OCI-LY7 (cell line): ENCODE measurements around the gene PWP1.

Experiments used
- EZH2phosphoT487 ChIP-seq: fragments of 200-600 bp; sonication (generic); IDR thresholded peaks from 2 replicates; pipeline ENCODE4 v1.6.1; 2018; ENCODE audit warnings: low read depth, borderline replicate concordance, mild to moderate bottlenecking, mixed run types, antibody characterized with exemption, low read length, moderate library complexity, mixed read lengths
- TF ChIP-seq, protein P1 (sequence below): fragments of 200-600 bp; sonication (generic); conservative IDR thresholded peaks from 2 replicates; pipeline ENCODE4 v1.5.1; 2014; ENCODE audit warnings: mild to moderate bottlenecking, antibody characterized with exemption, low read length, moderate library complexity, mixed read lengths

- TF ChIP-seq, protein P1, sequence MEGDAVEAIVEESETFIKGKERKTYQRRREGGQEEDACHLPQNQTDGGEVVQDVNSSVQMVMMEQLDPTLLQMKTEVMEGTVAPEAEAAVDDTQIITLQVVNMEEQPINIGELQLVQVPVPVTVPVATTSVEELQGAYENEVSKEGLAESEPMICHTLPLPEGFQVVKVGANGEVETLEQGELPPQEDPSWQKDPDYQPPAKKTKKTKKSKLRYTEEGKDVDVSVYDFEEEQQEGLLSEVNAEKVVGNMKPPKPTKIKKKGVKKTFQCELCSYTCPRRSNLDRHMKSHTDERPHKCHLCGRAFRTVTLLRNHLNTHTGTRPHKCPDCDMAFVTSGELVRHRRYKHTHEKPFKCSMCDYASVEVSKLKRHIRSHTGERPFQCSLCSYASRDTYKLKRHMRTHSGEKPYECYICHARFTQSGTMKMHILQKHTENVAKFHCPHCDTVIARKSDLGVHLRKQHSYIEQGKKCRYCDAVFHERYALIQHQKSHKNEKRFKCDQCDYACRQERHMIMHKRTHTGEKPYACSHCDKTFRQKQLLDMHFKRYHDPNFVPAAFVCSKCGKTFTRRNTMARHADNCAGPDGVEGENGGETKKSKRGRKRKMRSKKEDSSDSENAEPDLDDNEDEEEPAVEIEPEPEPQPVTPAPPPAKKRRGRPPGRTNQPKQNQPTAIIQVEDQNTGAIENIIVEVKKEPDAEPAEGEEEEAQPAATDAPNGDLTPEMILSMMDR, result no peak
- no peak for TF ChIP-seq EZH2phosphoT487
Observed at GRCh38 chr12:107651571-107652449, 33.8 kb upstream of the PWP1 start.
